Measurements from ENCODE around the gene RPL5.

RPL5 gene

DNA sequence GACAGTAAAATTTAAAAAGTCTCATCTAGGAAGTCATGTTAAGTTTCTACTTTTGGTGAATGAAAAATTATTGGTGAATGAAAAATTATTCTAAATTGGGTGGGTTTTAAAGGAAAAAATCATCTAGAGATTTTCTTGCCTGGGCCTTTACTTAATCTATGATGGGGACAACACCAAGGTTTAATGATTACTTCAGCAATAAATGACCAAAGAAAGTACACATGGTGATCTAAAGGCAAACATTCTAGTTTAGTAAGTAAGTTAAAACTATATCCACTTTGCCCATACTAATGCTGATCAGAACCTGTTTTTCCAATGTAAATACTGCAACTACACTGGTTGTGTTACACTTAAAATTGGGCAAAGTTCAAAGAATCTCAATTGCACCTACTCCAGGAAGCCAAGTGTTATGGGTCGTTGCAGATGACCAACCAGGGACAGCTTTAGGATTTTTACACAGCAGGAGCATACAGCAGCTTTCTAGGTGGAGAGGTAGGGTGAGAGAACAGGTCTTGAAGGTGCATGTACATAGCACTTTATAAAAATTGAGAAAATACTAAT, 14.6 kb upstream of the RPL5 start:
- TF ChIP-seq, protein P1, sequence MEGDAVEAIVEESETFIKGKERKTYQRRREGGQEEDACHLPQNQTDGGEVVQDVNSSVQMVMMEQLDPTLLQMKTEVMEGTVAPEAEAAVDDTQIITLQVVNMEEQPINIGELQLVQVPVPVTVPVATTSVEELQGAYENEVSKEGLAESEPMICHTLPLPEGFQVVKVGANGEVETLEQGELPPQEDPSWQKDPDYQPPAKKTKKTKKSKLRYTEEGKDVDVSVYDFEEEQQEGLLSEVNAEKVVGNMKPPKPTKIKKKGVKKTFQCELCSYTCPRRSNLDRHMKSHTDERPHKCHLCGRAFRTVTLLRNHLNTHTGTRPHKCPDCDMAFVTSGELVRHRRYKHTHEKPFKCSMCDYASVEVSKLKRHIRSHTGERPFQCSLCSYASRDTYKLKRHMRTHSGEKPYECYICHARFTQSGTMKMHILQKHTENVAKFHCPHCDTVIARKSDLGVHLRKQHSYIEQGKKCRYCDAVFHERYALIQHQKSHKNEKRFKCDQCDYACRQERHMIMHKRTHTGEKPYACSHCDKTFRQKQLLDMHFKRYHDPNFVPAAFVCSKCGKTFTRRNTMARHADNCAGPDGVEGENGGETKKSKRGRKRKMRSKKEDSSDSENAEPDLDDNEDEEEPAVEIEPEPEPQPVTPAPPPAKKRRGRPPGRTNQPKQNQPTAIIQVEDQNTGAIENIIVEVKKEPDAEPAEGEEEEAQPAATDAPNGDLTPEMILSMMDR (IDR thresholded peaks at IDR 0.05; ENCODE audit: low read depth, low read length), result no peak
- DNase-seq, result no peak
- Histone ChIP-seq H3K27ac (no peak overlapping the region), H3K9me3 (ENCODE audit: severe bottlenecking) (no peaks in the 10 kb centered on the region), H3K4me3 (ENCODE audit: low read depth, low read length) (no peak overlapping the region), H3K36me3 (no peaks in the 10 kb centered on the region), H3K27me3 (ENCODE audit: insufficient read depth, low read depth, severe bottlenecking) (no peaks in the 10 kb centered on the region)

DNA sequence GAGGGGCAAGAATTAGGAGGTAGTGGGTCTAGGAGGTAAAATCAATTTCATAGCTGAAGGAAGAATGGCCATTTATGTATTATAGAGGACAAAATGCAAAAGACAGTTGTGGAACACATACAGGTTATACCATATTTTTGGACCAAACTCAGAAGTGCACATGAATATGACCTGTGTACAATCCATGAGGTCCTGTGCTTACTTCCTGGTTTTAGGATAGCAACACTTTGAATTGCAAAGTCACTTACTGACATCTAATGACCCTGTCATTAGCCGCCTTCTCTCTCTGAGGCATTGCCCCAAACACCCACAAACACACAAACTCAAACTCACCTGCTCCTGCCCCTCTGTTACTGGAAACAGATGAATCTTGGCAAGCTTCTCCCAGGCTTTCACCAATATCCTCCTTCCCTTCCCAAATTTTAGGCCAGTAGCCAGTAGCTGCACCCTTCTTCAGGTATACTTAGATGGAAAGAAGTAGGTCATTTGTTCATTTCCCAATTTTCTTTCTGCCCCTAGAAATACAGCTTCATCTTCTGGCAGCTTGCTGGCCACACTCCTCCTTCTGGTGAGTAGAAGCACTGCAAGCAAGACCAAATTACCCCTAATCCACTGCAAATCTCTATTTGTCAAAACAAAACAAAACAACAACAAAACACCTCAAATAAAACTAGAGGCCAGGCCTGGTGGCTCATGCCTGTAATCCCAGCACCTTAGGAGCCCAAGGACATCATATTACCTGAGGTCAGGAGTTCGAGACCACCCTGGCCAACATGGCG, 13.7 kb upstream of the RPL5 start:
- TF ChIP-seq, protein P1 (IDR thresholded peaks at IDR 0.05; ENCODE audit: low read depth, low read length), result peak; percentile 69
- H3K9me3 ChIP-seq (ENCODE audit: severe bottlenecking), result no peaks in the 10 kb centered on the region
- H3K27ac ChIP-seq, result no peak overlapping the region
- H3K36me3 ChIP-seq, result no peaks in the 10 kb centered on the region
- peak; percentile 21 for DNase-seq
- no peak overlapping the region for H3K4me3 ChIP-seq (ENCODE audit: low read depth, low read length)
- no peaks in the 10 kb centered on the region for H3K27me3 ChIP-seq (ENCODE audit: insufficient read depth, low read depth, severe bottlenecking)

DNA sequence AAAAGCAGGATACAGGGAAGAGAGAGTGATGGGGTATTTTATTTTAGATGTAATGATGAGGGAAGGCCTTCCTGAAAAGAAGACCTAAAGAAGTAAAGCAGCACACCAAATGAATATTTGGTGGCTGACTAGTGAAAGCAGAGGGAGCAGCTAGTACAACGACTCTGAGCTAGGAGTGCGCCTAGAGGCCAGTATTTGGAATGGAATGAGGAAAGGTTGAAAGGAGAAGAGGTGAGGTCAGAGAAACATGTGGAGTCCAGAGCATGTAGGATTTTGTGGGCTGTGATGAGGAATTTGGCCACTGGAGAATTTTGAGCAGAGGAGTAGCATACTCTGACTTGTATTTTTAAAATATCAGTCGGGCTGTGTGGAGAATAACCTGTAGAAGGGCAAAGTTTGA, 11.8 kb upstream of the RPL5 start:
- H3K27me3 ChIP-seq (ENCODE audit: insufficient read depth, low read depth, severe bottlenecking), result no peaks in the 10 kb centered on the region
- DNase-seq, result no peak
- H3K27ac ChIP-seq, result no peak overlapping the region

DNA sequence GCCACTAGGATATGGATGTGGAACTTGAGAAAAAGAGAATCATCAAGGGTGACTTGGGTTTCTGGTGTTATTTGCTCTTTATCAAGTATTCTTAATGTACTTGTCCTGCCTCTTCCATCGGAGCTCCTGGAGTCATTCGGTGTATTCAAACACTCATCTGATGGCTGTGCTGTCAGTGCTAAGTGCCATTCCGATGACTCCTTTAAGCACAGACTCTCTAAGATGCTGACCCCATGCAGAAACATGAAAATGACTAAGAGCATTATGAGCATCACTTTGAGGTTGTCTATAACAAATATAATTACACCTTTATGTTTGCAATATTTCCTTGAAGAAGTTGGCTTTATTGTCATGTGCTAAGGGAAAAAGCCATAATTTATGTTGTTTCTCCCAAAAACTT, 11.3 kb upstream of the RPL5 start:
- Histone ChIP-seq H3K36me3 (no peaks in the 10 kb centered on the region), H3K27me3 (ENCODE audit: insufficient read depth, low read depth, severe bottlenecking) (no peaks in the 10 kb centered on the region), H3K9me3 (ENCODE audit: severe bottlenecking) (no peaks in the 10 kb centered on the region), H3K4me3 (ENCODE audit: low read depth, low read length) (no peak overlapping the region), H3K27ac (no peak overlapping the region)
- DNase-seq, result no peak
- TF ChIP-seq, protein P1 (IDR thresholded peaks at IDR 0.05; ENCODE audit: low read depth, low read length), result no peak

More for the DNA sequence above, 11.8 kb upstream of the RPL5 start:
- Histone ChIP-seq H3K9me3 (ENCODE audit: severe bottlenecking) (no peaks in the 10 kb centered on the region), H3K4me3 (ENCODE audit: low read depth, low read length) (no peak overlapping the region), H3K36me3 (no peaks in the 10 kb centered on the region)
- TF ChIP-seq, protein P1 (IDR thresholded peaks at IDR 0.05; ENCODE audit: low read depth, low read length), result no peak

DNA sequence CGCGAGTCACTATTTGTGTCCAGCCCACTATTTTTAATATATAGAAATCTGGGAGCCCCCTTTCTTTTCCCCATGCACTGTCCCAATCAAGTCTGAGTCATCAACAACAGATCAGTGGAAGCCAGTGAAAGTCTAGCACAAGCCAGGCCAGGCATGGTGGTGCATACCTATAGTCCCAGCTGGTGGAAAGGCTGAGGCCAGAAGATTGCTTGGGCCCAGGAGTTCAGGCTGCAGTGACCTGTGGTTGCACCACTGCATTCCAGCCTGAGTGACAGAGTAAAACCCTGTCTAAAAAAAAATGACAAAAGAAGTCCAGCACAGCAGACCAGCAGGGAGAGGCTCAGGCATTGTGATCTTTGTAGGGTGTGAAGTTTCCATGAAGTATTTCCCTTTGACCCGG, 9.0 kb upstream of the RPL5 start:
- Histone ChIP-seq H3K27ac (no peak overlapping the region), H3K36me3 (no peaks in the 10 kb centered on the region), H3K9me3 (ENCODE audit: severe bottlenecking) (no peaks in the 10 kb centered on the region), H3K4me3 (ENCODE audit: low read depth, low read length) (no peak overlapping the region), H3K27me3 (ENCODE audit: insufficient read depth, low read depth, severe bottlenecking) (no peaks in the 10 kb centered on the region)
- TF ChIP-seq, protein P1 (IDR thresholded peaks at IDR 0.05; ENCODE audit: low read depth, low read length), result no peak
- DNase-seq, result no peak
